NCI-H1436 (cell line): Measurements from ENCODE around the gene TRIM37.

ENCODE experiments used
- DNase-seq: peaks from one replicate; lab custom pipeline; 2025; lab: John Stamatoyannopoulos, UW

The TRIM37 gene

DNA sequence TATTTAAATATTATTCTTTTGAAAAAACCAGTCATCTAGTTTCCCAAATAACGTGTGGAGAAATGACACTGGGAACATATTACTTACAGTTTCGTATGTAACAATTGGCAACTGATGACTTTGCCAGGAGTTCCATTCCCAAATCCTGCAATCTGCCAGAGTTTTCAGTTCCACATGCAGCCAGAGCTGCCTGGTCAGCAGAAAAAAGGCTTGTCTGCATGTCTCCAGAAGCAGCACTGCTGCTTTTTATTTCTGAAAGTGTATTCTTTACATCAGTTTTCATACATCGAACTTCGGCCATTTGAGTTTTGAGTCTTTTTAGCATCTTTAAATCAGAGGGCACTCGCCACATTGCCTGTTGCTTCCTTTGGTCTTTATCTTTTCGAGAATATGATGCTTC lies 78.4 kb downstream of the TRIM37 start:
- DNase-seq, result no peak

DNA sequence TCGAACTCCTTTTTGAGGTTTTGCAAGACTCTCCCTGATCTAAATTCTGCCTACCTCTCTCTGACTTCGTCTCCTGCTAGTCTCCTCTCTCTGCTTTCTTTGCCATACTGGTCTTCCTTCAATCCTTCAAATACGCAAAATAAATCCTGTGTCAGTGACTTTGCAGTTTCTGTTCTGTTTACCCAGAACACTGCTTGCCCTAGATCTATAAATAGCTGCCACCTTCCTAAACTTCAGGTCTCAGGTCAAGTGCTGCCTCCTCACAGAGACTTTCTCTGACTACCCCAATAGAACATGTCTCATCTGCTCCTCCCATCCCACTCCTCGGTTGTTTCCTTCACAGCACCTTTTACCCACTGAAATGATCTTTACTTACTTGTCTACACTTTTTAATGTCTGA lies 78.9 kb downstream of the TRIM37 start:
- no peak for DNase-seq

DNA sequence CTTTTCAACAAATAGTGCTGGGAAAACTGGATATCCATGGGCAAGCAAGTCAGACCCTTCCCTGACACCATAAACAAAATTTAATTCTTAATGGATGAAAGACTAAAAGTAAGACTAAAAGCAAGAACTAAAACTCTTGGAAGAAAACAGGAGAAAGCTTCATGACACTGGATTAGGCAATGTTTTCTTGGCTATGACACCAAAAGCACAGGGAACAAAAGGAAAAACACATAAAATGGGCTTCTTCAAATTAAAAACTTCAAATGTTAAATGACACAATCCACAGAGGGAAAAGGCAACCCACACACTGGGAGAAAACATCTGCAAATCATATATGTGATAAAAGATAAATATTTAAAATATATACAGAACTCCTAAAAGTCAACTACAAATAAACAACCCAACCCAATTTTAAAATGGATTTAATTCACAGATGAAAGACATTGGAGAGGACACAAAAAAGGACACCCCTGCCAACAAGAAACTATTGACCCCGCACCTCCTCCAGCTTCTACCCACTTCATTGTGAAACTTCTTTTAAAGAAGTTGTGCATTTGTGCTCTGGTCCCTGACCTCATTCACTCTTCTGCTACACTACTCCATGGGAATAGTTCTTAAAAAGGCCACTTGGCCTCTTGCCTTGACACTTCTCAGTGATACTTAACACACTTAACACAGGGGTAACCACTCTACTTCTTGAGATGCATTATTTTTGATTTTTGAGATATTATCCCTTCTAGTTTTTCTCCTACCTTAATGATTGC lies 80.3 kb downstream of the TRIM37 start:
- no peak for DNase-seq

DNA sequence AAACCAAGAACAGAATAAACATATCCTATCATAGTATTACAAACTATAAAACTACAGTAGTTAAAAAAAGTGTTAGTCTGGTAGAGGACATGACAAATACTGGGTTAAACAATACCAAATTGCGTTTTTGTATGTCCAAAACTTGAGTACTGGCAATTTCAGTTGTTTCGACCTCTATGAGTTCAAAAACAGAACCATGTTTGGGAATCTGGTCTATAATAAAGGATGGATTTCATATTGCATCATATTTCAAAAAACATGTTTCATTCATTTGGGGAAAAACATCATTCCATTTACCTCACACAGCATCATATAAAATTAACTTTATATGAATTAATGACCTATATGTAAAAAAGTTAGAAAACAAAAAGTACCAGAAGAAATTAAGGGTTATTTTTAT lies 81.8 kb downstream of the TRIM37 start:
- no peak for DNase-seq

DNA sequence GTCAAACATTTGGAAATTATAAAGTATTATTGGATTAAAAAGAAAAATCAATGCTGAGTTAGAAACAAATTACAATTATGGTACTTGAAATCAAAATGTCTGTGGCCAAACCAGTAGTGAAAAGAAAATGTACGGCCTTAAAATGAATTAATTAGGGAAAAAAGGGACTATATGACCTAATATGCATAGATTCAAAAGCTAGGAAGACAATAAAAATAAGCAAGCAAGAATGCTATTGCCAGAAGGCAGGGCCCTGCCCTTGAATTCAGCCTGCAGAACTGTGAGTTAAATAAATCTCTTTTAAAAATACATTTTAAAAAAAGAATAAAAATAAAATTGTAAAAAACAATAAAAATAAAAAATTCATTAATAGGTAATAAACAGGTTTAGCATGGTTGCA lies 88.7 kb downstream of the TRIM37 start:
- DNase-seq, result no peak

DNA sequence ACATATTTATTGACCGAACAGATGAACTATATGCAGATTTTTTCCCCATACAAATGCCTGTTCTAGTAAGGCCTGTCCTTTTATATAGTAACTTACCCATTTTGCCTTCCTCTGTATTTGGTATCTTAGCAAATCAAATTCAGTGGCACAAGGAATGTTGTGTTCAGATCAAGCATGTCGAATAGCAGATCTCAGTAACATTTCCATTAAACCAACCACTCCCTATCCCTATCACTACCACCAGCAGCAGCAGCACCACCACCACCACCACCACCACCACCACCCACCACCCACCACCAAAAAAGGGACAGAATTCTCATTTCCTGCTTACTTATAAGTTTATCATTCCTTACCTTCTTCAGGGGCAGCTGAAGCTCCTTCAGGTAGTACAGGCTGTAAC lies 94.7 kb downstream of the TRIM37 start:
- no peak for DNase-seq

DNA sequence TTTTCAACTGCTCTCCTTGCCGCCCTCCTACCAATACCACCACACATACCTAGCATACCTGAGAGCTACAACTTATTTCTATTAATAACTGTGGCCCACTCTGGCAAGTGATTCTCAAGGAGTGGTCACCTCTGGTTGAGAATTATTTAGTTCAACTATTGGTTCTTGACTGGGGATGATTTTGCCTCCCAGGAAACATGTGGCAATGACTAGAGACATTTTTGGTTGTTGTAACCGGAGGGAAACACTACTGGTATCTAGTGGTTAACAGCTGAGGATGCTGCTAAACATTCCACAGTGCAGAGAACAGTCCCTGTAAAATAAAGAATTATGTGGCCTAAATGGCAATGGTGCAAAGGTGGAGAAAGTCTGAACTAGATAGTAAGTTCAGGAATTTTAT lies 96.7 kb downstream of the TRIM37 start:
- DNase-seq, result no peak

DNA sequence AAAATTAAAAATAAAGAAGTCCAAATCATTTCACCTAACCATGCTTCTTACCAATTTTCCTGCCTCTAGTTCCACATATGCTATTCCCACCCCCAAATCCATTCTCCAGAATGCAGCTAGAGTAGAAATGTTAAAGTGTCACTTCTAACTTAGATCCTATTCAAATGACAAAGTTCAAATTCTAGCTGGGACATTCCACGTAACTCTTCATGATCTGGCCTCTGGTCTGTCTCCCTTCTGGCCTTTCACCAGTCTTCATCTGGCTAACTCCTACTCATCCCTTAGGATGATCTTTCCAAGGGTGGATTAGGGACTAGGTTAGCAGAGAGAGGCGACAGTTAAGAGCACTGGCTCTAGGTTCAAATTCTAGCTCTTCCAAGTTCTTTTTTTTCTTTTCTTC lies 97.9 kb downstream of the TRIM37 start:
- no peak for DNase-seq

DNA sequence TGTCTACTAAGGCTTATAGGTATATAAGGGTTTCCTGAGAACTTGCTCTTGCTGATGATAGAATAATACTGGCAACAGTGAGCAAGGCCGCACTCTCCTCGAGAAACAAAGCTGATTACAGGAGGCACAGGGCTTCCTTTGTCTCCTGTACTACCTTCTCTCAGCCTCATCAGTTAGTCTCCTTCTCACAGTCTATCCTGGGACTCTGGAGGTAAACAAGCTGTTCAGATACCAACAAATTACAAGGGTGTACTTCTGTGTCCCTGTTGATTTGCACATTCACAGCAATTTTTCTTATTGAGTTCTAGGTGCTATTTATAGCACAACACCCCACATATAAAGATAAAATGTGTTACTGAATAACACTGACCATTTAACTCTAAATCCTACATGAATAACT lies 98.7 kb downstream of the TRIM37 start:
- DNase-seq, result no peak

DNA sequence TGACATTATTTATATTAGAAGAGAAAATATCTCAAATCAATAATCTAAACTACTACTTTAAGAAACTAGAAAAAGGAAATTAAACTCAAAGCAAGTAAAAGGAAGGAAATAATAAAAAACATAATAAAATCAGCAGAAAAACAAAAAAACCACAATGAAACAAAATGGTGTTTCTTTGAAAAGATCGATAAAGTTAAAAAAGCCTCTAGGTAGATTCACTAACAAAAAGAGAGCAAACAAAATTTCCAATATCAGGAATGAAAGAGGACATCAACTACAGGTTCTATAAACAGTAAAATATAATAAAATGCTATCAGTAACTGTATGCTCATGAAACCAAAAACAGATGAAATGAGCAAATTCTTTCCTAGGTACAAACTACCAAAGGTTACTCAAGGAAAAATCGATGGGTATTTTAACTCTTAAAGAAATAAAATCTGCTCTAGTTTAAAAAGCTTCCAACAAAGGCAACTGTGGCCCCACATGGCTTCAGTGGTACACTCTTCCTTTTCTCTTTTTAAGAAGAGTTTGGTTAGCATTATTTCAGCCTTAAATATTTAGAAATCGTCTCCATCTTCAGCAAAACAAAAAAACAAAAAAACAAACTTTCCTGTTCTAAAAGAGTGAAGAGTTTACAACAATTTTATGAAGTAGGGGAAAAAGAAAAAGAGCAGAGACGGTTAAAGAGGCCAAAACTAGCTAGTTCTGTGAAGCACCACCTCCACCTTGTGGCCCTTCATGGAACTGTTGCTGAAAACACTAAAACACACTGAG lies 102.2 kb downstream of the TRIM37 start:
- peak; percentile 66 for DNase-seq

DNA sequence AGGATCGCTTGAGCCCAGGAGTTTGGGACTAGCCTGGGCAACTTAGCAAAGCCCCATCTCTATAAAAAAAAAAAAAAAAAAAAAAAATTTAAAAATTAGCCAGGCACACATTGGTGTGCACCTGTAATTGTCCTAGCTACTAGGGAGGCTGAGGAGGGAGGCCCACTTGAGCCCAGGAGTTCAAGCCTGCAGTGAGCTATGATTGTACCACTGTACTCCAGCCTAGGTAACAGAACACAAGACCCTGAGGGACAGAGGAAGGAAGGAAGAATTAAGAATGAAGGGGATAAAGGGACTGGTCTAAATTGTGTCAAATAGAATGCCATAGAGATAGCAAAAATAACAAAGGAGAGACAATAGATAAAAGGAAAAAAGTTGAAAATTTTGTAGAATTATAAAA lies 102.8 kb downstream of the TRIM37 start:
- no peak for DNase-seq

DNA sequence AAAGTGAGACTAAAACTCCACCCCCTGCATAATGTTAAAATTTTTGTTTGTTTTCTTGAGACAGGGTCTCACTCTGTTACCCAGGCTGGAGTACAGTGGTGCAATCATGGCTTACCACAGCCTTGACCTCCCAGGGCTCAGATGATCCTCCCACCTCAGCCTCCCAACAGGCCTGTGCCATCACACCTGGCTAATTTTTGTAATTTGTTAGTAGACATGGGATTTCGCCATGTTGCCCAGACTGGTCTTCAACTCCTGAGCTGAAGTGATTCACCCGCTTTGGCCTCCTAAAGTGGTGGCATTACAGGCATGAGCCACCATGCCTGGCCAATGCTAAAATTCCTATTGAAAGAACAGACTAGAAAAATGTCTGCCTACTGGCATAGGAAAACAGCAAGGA lies 103.8 kb downstream of the TRIM37 start:
- DNase-seq, result no peak

DNA sequence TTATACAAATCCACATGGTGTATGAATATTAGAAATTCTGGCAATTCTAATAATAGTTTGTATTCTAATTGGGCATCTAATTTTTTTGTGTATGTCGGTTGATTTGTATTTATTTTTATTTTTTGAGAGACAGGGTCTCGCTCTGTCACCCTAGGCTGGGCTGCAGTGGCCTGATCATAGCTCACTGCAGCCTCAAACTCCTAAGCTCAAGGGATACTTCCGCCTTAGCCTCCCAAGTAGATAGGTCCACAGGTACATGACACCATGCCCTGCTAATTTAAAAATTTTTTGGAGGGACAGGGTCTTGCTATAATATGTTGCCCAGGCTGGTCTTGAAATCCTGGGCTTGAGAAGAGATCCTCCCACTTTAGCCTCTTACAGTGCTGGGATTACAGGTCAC lies 104.6 kb downstream of the TRIM37 start:
- DNase-seq, result no peak

DNA sequence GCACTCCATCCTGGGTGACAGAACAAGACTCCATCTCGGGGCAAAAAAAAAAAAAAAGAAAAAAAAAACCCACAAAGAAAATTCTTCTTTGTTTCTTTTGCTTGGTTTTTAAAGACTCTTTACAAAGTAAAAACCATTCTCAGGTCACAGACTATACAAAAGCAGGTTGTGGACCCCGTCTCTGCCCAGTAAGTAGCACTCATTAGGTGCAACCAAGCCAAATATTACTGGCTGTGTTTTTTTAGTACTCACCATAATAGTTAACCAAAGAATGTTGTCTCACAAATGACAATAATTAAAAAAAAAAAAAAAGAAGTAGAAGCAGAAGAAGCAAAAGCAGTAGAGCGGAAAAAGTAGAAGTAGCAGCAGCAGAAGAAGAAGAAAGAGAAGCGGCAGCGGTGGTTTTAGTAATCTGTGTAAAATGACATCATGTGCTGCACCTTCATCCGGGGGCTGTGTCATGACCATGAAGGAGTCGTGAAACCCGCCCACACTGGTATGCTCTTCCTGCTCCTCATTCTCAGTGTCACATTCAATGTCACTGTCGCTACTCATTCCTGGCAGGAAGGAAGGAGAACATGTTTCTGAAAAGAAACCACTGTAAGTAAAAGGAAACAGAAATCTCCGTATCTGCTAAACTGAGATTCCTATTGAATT lies 105.4 kb downstream of the TRIM37 start:
- no peak for DNase-seq

DNA sequence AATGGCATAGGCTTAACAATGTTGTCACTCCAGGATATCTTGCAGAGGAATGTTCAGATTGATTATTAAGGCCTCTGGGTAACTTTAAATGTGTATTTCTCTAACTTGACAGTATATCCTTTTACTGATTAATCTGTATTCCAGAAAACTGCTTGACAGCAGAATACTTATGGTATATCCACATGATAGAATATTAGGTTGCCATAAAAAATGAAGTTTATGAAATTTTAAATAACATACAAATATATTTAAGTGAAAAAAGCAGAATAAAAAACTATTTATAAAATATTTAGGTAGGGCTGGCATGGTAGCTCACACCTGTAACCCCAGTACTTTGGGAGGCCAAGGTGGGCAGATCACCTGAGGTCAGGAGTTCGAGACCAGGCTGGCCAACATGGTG lies 106.7 kb downstream of the TRIM37 start:
- no peak for DNase-seq

DNA sequence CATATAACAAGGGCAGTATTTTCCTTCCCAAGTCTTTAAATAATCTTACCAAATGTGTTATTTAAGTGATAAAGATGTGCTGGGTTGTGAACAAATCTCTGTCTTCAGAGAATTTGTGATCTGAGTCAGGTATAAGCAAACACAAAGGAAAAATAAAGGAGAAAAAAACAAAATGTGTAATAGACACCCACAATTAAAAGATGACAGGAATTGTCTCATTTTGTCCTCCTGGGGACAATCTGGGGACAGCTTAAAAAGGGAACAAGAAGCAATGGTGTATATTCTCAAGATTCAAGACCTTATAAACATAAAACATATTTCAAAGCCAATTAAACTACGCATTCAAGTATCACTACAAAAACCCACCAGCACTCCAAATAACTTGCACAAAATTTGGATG lies 107.2 kb downstream of the TRIM37 start:
- DNase-seq, result no peak

DNA sequence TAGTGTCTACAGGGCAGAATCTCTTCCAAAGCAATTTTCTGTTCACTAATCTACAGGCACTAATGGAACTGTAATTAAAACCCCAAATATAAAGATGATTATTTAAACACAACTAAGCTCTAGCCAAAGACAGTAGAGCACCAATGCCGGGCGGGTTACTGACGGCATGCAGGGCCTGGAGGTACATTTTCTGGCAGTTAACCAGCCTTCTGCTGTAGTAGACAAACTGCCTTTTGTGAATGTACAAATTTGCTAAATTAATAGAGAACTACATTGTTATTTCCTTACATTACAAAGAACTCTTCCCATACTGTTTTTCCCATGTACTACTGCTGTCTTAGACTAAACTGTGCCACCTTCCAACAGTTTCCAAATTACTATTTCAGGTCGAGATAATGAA lies 107.8 kb downstream of the TRIM37 start:
- DNase-seq, result no peak

DNA sequence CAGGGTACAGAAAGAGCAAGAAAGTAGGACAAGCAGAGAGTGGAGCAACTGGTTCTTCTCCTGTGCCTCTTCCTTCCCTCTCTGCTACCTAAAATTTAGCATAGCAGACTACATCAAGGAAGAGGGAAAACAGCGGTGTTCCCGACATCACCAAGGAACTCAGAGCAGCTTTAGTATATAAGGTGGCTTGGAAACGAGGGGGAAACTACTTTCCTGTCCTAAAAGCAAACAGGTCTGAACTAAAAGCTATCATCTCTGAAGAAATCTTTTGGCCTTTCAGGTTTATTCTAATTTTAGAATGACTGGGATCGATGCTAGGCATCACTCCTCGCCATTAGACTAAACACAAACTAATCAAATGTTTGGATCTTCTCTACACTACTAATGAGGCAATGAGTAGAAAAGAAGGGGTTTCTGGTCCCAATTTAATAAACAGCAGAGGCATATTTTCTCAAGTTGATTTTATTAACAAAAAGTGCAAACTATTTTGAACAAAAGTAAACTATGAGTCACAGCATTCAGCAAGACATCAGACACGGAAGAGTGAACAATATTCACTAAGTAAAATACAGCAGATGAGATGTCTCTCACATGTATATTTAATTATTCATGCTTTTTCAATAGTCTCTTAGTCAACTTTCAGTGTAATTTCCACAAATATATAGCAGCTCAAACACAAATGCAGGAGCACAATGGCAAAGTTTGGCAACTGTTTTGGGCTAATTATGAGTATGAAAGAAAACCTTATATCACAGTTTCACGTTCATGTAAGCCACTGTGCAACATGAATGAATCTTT lies 108.7 kb downstream of the TRIM37 start:
- DNase-seq, result no peak

DNA sequence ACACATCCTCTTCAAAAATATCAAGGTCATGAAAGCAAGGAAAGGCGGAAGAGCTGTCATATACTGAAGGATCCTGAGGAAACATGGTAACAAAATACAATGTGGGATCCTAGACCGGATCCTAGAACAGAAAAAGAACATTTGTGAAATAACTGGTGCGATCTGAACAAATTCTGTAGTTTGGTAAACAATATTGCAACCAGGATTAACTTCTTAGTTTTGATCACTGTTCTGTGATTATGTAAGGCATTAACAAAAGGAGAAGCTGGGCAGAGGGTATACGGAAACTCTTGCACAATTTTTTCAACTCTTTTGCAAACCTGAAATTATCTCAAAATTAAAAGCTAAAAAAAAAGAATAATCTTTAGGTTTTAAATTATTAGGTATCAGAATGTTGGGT lies 109.7 kb downstream of the TRIM37 start:
- DNase-seq, result no peak

DNA sequence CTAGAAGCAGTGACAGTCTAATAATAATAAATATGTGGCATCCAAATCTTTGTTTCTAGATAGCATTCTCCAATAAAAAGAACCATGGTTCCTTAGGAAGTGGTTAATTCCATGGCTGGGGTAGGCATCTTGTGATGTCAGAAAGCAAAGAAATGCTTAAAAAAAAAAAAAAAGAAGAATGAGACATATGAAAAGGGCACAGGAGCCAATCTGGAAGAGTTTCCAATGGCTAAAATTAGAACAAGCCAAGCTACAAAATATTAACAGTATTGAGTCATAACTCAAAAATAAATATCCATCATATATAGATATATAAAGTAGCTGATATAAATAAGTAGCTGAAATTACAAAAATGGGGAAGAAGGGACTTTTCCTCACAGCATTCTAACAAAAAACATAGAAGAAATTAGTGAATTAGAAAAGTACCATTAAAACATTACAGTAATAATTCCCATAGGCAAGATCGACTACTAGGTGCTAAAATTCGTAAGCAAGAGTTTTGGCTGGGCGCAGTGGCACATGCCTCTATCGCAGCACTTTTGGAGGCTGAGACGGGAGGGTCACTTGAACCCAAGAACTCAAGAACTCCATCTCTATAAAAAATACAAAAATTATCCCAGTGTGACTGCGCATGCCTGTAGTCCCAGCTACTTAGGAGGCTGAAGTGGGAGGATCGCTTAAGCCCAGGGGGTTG lies 111.3 kb downstream of the TRIM37 start:
- no peak for DNase-seq

DNA sequence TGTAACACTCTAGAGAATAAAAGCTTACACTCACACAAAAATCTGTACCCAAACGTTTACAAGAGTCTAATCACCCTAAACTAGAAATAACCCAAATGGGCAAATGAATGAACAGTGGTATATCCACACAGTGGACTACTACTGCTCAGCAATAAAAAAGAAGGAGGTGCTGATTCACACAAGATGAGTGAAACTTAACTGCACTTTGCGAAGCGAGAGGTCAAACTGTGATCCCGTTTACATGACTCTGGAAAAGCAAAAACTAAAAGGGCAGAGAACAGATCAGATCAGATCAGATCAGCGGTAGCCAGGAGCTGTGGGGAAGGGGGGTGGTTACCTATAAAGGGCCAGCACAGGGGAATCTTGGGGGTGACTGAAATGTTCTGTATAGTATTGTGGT lies 113.4 kb downstream of the TRIM37 start:
- DNase-seq, result no peak
